IMR-90 (cell line): ENCODE measurements around the gene MAB21L4. TPM values are rescaled to one million over a fixed set of nuclear protein-coding genes. Genes with fewer than 3 reads are reported as not detected.

Experiments used
- ATAC-seq: fragments of 200-7000 bp; cut with Tn5 transposase; 2 replicates; pipeline ENCODE4 v1.9.1; 2020; ENCODE audit warnings: low read depth, mild to moderate bottlenecking, moderate library complexity
- BruUV-seq: library from RNA; stranded (reverse); fragments of 400-500 nt; replicated peaks from 2 replicates; lab custom pipeline; 2021; lab: Mats Ljungman, UMichigan
- CTCF ChIA-PET: fragments of 300-600 bp; formaldehyde crosslinking; extraction: SDS; loops from one replicate; lab custom pipeline; 2021; ENCODE audit warnings: antibody characterized with exemption; lab: Yijun Ruan, JAX
- POLR2A ChIA-PET: fragments of 300-600 bp; sonication (Branson Sonifier 250); formaldehyde crosslinking; loops from one replicate; lab custom pipeline; 2022; ENCODE audit warnings: antibody characterized with exemption; ENCODE audit not compliant: unreplicated experiment; lab: Charles Lee
- DNase-seq: peaks from one replicate; pipeline ENCODE4 v3.0.0; 2013
- H2AFZ ChIP-seq: replicated peaks from 2 replicates; pipeline ENCODE3; 2013; ENCODE audit warnings: low read length, mild to moderate bottlenecking; ENCODE audit not compliant: poor library complexity
- H2AK5ac ChIP-seq: 2 replicates; pipeline ENCODE4 v1.6.1; 2013; ENCODE audit warnings: low read depth, low read length, inconsistent platforms
- H2AK9ac ChIP-seq: replicated peaks from 2 replicates; pipeline ENCODE3; 2013; ENCODE audit warnings: mild to moderate bottlenecking, low read depth, low read length, moderate library complexity; ENCODE audit not compliant: poor library complexity
- H2BK120ac ChIP-seq: 2 replicates; pipeline ENCODE4 v1.6.1; 2013; ENCODE audit warnings: low read depth, low read length, inconsistent platforms
- H2BK15ac ChIP-seq: 3 replicates; pipeline ENCODE4 v1.6.1; 2013; ENCODE audit warnings: low read depth, low read length, inconsistent platforms
- H2BK20ac ChIP-seq: 2 replicates; pipeline ENCODE4 v1.6.1; 2013; ENCODE audit warnings: low read depth, mild to moderate bottlenecking, inconsistent platforms, low read length, moderate library complexity
- H2BK5ac ChIP-seq: 2 replicates; pipeline ENCODE4 v1.6.1; 2013; ENCODE audit warnings: mild to moderate bottlenecking, low read depth, low read length, inconsistent platforms; ENCODE audit not compliant: poor library complexity, severe bottlenecking
- H3K14ac ChIP-seq: replicated peaks from 2 replicates; pipeline ENCODE4 v1.6.1; 2013; ENCODE audit warnings: low read depth, low read length, inconsistent platforms
- H3K18ac ChIP-seq: 2 replicates; pipeline ENCODE4 v1.6.1; 2013; ENCODE audit warnings: low read depth, low read length, control low read depth
- H3K23ac ChIP-seq: 2 replicates; pipeline ENCODE4 v1.6.1; 2013; ENCODE audit warnings: low read depth, low read length, inconsistent platforms
- H3K27ac ChIP-seq: 2 replicates; pipeline ENCODE4 v1.5.1; 2013; ENCODE audit warnings: mild to moderate bottlenecking, control low read depth, low read length; ENCODE audit not compliant: insufficient read depth
- H3K27me3 ChIP-seq: 2 replicates; pipeline ENCODE4 v1.6.1; 2013; ENCODE audit warnings: low read length; ENCODE audit not compliant: control insufficient read depth, insufficient read depth
- H3K36me3 ChIP-seq: 2 replicates; pipeline ENCODE4 v1.6.1; 2013; ENCODE audit warnings: low read length, mixed read lengths; ENCODE audit not compliant: control insufficient read depth, insufficient read depth
- H3K4ac ChIP-seq: 2 replicates; pipeline ENCODE4 v1.6.1; 2013; ENCODE audit warnings: low read depth, low read length, inconsistent platforms
- H3K4me1 ChIP-seq: 2 replicates; pipeline ENCODE4 v1.6.1; 2013; ENCODE audit warnings: low read length, mixed read lengths; ENCODE audit not compliant: control insufficient read depth, insufficient read depth
- H3K4me2 ChIP-seq: 2 replicates; pipeline ENCODE4 v1.6.1; 2013; ENCODE audit warnings: low read depth, mild to moderate bottlenecking, control low read depth, low read length, moderate library complexity
- H3K4me3 ChIP-seq: 2 replicates; pipeline ENCODE4 v1.5.1; 2013; ENCODE audit warnings: low read depth, mild to moderate bottlenecking, control low read depth, low read length, moderate library complexity; ENCODE audit not compliant: insufficient read depth
- H3K56ac ChIP-seq: 2 replicates; pipeline ENCODE4 v1.6.1; 2013; ENCODE audit warnings: low read length, inconsistent platforms; ENCODE audit not compliant: insufficient read depth; ENCODE audit errors: extremely low read depth
- H3K79me1 ChIP-seq, 2 experiments: 2 replicates each; pipeline ENCODE4 v1.6.1; 2013; ENCODE audit warnings: low read length in 2 of 2, inconsistent platforms in 1 of 2, low read depth in 1 of 2
- H3K9ac ChIP-seq: 2 replicates; pipeline ENCODE4 v1.6.1; 2013; ENCODE audit warnings: low read depth, low read length, control low read depth
- H3K9me1 ChIP-seq: 2 replicates; pipeline ENCODE4 v1.6.1; 2013; ENCODE audit warnings: low read length, inconsistent platforms; ENCODE audit not compliant: insufficient read depth
- H3K9me3 ChIP-seq: 2 replicates; pipeline ENCODE4 v1.6.1; 2013; ENCODE audit warnings: low read length; ENCODE audit not compliant: control insufficient read depth, insufficient read depth
- H4K20me1 ChIP-seq: 2 replicates; pipeline ENCODE4 v1.6.1; 2013; ENCODE audit warnings: low read length, inconsistent platforms; ENCODE audit not compliant: insufficient read depth
- H4K5ac ChIP-seq: 2 replicates; pipeline ENCODE4 v1.6.1; 2013; ENCODE audit warnings: mild to moderate bottlenecking, low read depth, low read length, control low read depth
- H4K8ac ChIP-seq, 2 experiments: 2 replicates each; pipeline ENCODE4 v1.6.1; 2013; ENCODE audit warnings: low read depth in 2 of 2, low read length in 2 of 2, control low read depth in 1 of 2, inconsistent platforms in 1 of 2
- H4K91ac ChIP-seq: 2 replicates; pipeline ENCODE4 v1.6.1; 2013; ENCODE audit warnings: low read depth, low read length, inconsistent platforms; ENCODE audit not compliant: insufficient read depth
- BHLHE40 ChIP-seq: fragments of 150-350 bp; IDR thresholded peaks from 2 replicates; pipeline ENCODE4 v1.6.1; 2016; ENCODE audit warnings: mild to moderate bottlenecking, low read depth, low read length
- CHD1 ChIP-seq: IDR thresholded peaks from 2 replicates; pipeline ENCODE4 v1.6.1; 2012; ENCODE audit warnings: low read depth, low read length, improper control_type of control experiment
- ELK1 ChIP-seq: fragments of 150-350 bp; IDR thresholded peaks from 2 replicates; pipeline ENCODE4 v1.6.1; 2016; ENCODE audit warnings: low read depth, mild to moderate bottlenecking, low read length, moderate library complexity, borderline replicate concordance
- MXI1 ChIP-seq: IDR thresholded peaks from 2 replicates; pipeline ENCODE4 v1.6.1; 2012; ENCODE audit warnings: low read depth, mild to moderate bottlenecking, low read length, moderate library complexity, borderline replicate concordance
- NFE2L2 ChIP-seq: fragments of 150-350 bp; IDR thresholded peaks from 2 replicates; pipeline ENCODE4 v1.6.1; 2016; ENCODE audit warnings: low read depth, mild to moderate bottlenecking, low read length
- POLR2A ChIP-seq: IDR thresholded peaks from 2 replicates; pipeline ENCODE4 v1.6.1; 2012; ENCODE audit warnings: mild to moderate bottlenecking, low read depth, low read length
- RFX5 ChIP-seq: IDR thresholded peaks from 2 replicates; pipeline ENCODE4 v1.8.0; 2012; ENCODE audit warnings: low read depth, mild to moderate bottlenecking, low read length, moderate library complexity
- SMC3 ChIP-seq: fragments of 150-350 bp; IDR thresholded peaks from 2 replicates; pipeline ENCODE4 v1.6.1; 2016; ENCODE audit warnings: low read depth, mild to moderate bottlenecking, antibody characterized with exemption, low read length, moderate library complexity
- WGBS, 2 experiments: methylation state at CpG; one replicate each; pipeline versions ENCODE4 v1.1.5 to v1.1.7; 2013; ENCODE audit warnings: missing lambda C conversion rate in 2 of 2; ENCODE audit not compliant: insufficient read length in 1 of 2; ENCODE audit errors: extremely low coverage in 2 of 2; 5-methylcytosine and 5-hydroxymethylcytosine counted together
- dilution Hi-C: fragments of 300-500 bp; cut with HindIII; formaldehyde crosslinking; loops from one replicate; pipeline ENCODE4 v1.14.3; 2018; ENCODE audit warnings: low sequenced_read_pairs; ENCODE audit not compliant: unreplicated experiment
- in situ Hi-C: fragments of 300-500 bp; cut with MboI; formaldehyde crosslinking; loops from 3 replicates; pipeline ENCODE4 v1.14.3; 2019; ENCODE audit warnings: low sequenced_read_pairs, inconsistent platforms, mixed read lengths
- intact Hi-C: fragments of 100-400 bp; cut with micrococcal nuclease; formaldehyde crosslinking; loops from 2 replicates; pipeline ENCODE4 v1.10.0; 2022
- polyA plus RNA-seq, 3 experiments: library from polyadenylated mRNA; depleted of rRNA; stranded (reverse); fragments of >200 nt; gene quantifications; 2 replicates each; pipeline ENCODE4 v1.2.3, GENCODE V29; 2012; ENCODE audit warnings: low replicate concordance in 1 of 3
- total RNA-seq: library from RNA; depleted of rRNA; stranded (reverse); fragments of >200 nt; gene quantifications from 2 replicates; pipeline ENCODE4 v1.2.3, GENCODE V29; 2012

Gene MAB21L4
- total and polyA plus RNA-seq, 2 of the 4 experiments (the other 2 are of a cell fraction), result not detected

- no peaks in the 10 kb centered on the region for H4K20me1 ChIP-seq
- BruUV-seq, result no TSS peak
- H2BK5ac ChIP-seq, result no peak overlapping the region
- H4K5ac ChIP-seq, result no peak overlapping the region
- H3K36me3 ChIP-seq, result no peaks in the 10 kb centered on the region
- DNase-seq (no peak), ATAC-seq (no peak)
- ChIA-PET CTCF (no interaction called here), POLR2A (no interaction called here)
- in situ Hi-C loops, result loop anchor here (25.0 kb wide), 1 partner anchor 790 kb away; no protein-coding TSS in a partner anchor
- no peak overlapping the region for H2BK15ac ChIP-seq
- H3K56ac ChIP-seq, result no peak overlapping the region
- 78% methylated on average over 10 of the region's 17 CpGs; no CpG with 5 or more reads in 1 of the 2 experiments for WGBS, 2 experiments
- no peak overlapping the region for H2AFZ ChIP-seq
- H4K91ac ChIP-seq, result no peak overlapping the region
- H3K27me3 ChIP-seq, result peaks cover 35% of the 10 kb centered on the region
- no peak overlapping the region for H2AK9ac ChIP-seq
- no peak overlapping the region for H3K23ac ChIP-seq
- H2BK120ac ChIP-seq, result no peak overlapping the region
- no peaks in the 10 kb centered on the region for H3K9me3 ChIP-seq
- no peak overlapping the region for H3K18ac ChIP-seq
- no peaks in the 10 kb centered on the region; the same call in 1 of the 2 replicates for H3K4me1 ChIP-seq
- H2BK20ac ChIP-seq, result no peak overlapping the region
- intact Hi-C loops, result no loop called here
- no peak overlapping the region for H4K8ac ChIP-seq
- no peak overlapping the region for H3K4ac ChIP-seq
- TF ChIP-seq BHLHE40 (no peak), POLR2A (no peak), MXI1 (no peak), ELK1 (no peak), RFX5 (no peak), CHD1 (no peak), SMC3 (no peak), NFE2L2 (no peak)
- dilution Hi-C loops, result no loop called here
- no peaks in the 10 kb centered on the region for H3K9me1 ChIP-seq
- H2AK5ac ChIP-seq, result no peak overlapping the region
- H3K9ac ChIP-seq, result no peak overlapping the region
- no peak overlapping the region for H3K14ac ChIP-seq
- H3K4me2 ChIP-seq, result no peak overlapping the region
- no peaks in the 10 kb centered on the region for H3K79me1 ChIP-seq
- no peak overlapping the region for H3K4me3 ChIP-seq
- no peak overlapping the region for H3K27ac ChIP-seq
Observed at GRCh38 chr2:240872317-240873097, 23.4 kb downstream of the MAB21L4 start.
